Sigmoid colon (tissue), 7 donors: Measurements from ENCODE around the gene TBC1D20. TPM values are rescaled to one million over a fixed set of nuclear protein-coding genes. Genes with fewer than 3 reads are reported as not detected.
A peak's percentile ranks its signal among the peaks of the same experiment; 100 is the strongest.

Source experiments
- DNase-seq: peaks from one replicate; pipeline ENCODE4 v3.0.0-alpha.2; 2019
- H3K27ac ChIP-seq, 4 donors: fragments of 200-600 bp; sonication (generic); one replicate each; pipeline ENCODE4 v1.5.1; 2016 to 2019; ENCODE audit warnings: mild to moderate bottlenecking in 1 of 4
- H3K27me3 ChIP-seq, 3 donors: fragments of 200-600 bp; sonication (generic); one replicate each; pipeline ENCODE4 v1.5.1; 2019; ENCODE audit warnings: mild to moderate bottlenecking in 1 of 3
- H3K36me3 ChIP-seq, 4 donors: fragments of 200-600 bp; sonication (generic); one replicate each; pipeline ENCODE4 v1.5.1; 2016 to 2019
- H3K4me1 ChIP-seq, 4 donors: fragments of 200-600 bp; sonication (generic); one replicate each; pipeline ENCODE4 v1.5.1; 2017 to 2019
- H3K4me3 ChIP-seq, 4 donors: fragments of 200-600 bp; sonication (generic); one replicate each; pipeline ENCODE4 v1.5.1; 2017 to 2019; ENCODE audit warnings: mild to moderate bottlenecking in 2 of 4, moderate library complexity in 1 of 4
- H3K9me3 ChIP-seq, 4 donors: fragments of 200-600 bp in 3 of 4; sonication (generic) in 3 of 4; one replicate each; pipeline versions ENCODE4 v1.5.1 to v1.6.1; 2013 to 2019
- CTCF ChIP-seq, 4 experiments: fragments of 450-650 bp in 3 of 4; fragments of 200-600 bp in 1 of 4; IDR thresholded peaks; one replicate each; pipeline ENCODE4 v1.5.1; 2016 to 2019; ENCODE audit warnings: antibody characterized with exemption in 4 of 4, mild to moderate bottlenecking in 3 of 4, moderate library complexity in 2 of 4
- EP300 ChIP-seq, 4 donors: sonication (generic); formaldehyde crosslinking; IDR thresholded peaks; one replicate each; pipeline ENCODE4 v1.6.1; 2017; ENCODE audit warnings: antibody characterized with exemption in 4 of 4
- POLR2A ChIP-seq, 2 donors: fragments of 450-650 bp; IDR thresholded peaks; one replicate each; pipeline ENCODE4 v1.6.1; 2016; ENCODE audit warnings: antibody characterized with exemption in 2 of 2, mild to moderate bottlenecking in 2 of 2, moderate library complexity in 2 of 2
- POLR2AphosphoS5 ChIP-seq, 4 donors: sonication (generic); formaldehyde crosslinking; IDR thresholded peaks; one replicate each; pipeline ENCODE4 v1.6.1; 2017; ENCODE audit warnings: antibody characterized with exemption in 4 of 4
- WGBS, 2 donors: extraction: QIAGEN DNeasy Blood & Tissue Kit; methylation state at CpG; one replicate each; pipeline ENCODE4 v1.1.7; 2013; 5-methylcytosine and 5-hydroxymethylcytosine counted together
- intact Hi-C: fragments of 100-400 bp; cut with DNase I; formaldehyde crosslinking; loops from one replicate; pipeline ENCODE4 v1.15.1; 2023
- polyA plus RNA-seq, 3 donors: library from polyadenylated mRNA; stranded (reverse); fragments of 200-250 nt; gene quantifications; one replicate each; pipeline ENCODE4 v1.2.3, GENCODE V29; 2013
- total RNA-seq, 4 donors: library from RNA; depleted of rRNA; stranded (reverse); fragments of >200 nt; gene quantifications; one replicate each; pipeline ENCODE4 v1.1.0, GENCODE V29; 2016
- donor health status: healthy with polysubstance abuse.
- donor health status: Bipolar disorder and iron deficiency.
- donor health status: healthy.

The TBC1D20 gene
- total and polyA plus RNA-seq, 7 donors = 16.8 to 42.9 (median 32.6) TPM

- H3K27me3 ChIP-seq = no peaks in the 10 kb centered on the region
- no peak for DNase-seq
- H3K9me3 ChIP-seq = no peaks in the 10 kb centered on the region
- peaks cover 15 to 85% (median 45%) of the 10 kb centered on the region in 4 donors for H3K36me3 ChIP-seq
- 57 to 86% methylated on average over 48 of the region's 49 CpGs for WGBS, 2 donors
- intact Hi-C loops = no loop called here
- TF ChIP-seq POLR2AphosphoS5 (IDR thresholded peaks at IDR 0.05) = no peak
- no peak for TF ChIP-seq POLR2A (IDR thresholded peaks at IDR 0.05)
- TF ChIP-seq CTCF (IDR thresholded peaks at IDR 0.05) = no peak
- no peak for TF ChIP-seq EP300 (IDR thresholded peaks at IDR 0.05)
- no peak overlapping the region for H3K27ac ChIP-seq
- no peaks in the 10 kb centered on the region for H3K4me1 ChIP-seq
- H3K4me3 ChIP-seq = no peak overlapping the region
Measured at GRCh38 chr20:420721-421574, 41.4 kb downstream of the TBC1D20 start.

GRCh38 chr20:420166-420620, 42.1 kb downstream of the TBC1D20 start:
- Histone ChIP-seq H3K4me1 (no peaks in the 10 kb centered on the region), H3K9me3 (no peaks in the 10 kb centered on the region), H3K27ac (no peak overlapping the region), H3K27me3 (no peaks in the 10 kb centered on the region), H3K4me3 (no peak overlapping the region), H3K36me3 (peaks cover 15 to 89% (median 48%) of the 10 kb centered on the region in 4 donors)
- intact Hi-C loops = no loop called here
- 33 to 89% methylated on average over 20 of the region's 20 CpGs for WGBS, 2 donors
- no peak for TF ChIP-seq POLR2A (IDR thresholded peaks at IDR 0.05)
- TF ChIP-seq EP300 (IDR thresholded peaks at IDR 0.05) = no peak
- TF ChIP-seq CTCF (IDR thresholded peaks at IDR 0.05) = no peak
- no peak for TF ChIP-seq POLR2AphosphoS5 (IDR thresholded peaks at IDR 0.05)
- DNase-seq = no peak

GRCh38 chr20:419556-420165, 42.7 kb downstream of the TBC1D20 start:
- intact Hi-C loops = no loop called here
- H3K4me3 ChIP-seq = no peak overlapping the region
- H3K4me1 ChIP-seq = no peaks in the 10 kb centered on the region
- 23 to 75% methylated on average over 32 of the region's 32 CpGs for WGBS, 2 donors
- no peak for DNase-seq
- no peak overlapping the region for H3K27ac ChIP-seq
- H3K27me3 ChIP-seq = no peaks in the 10 kb centered on the region
- H3K9me3 ChIP-seq = no peaks in the 10 kb centered on the region
- no peak for TF ChIP-seq EP300 (IDR thresholded peaks at IDR 0.05)
- no peak for TF ChIP-seq POLR2A (IDR thresholded peaks at IDR 0.05)
- TF ChIP-seq POLR2AphosphoS5 (IDR thresholded peaks at IDR 0.05) = no peak
- TF ChIP-seq CTCF (IDR thresholded peaks at IDR 0.05) = peak in 1 of 4 experiments; percentile 11
- H3K36me3 ChIP-seq = peaks cover 15 to 84% (median 48%) of the 10 kb centered on the region in 4 donors

- no peaks in the 10 kb centered on the region for H3K9me3 ChIP-seq
- H3K4me1 ChIP-seq = no peaks in the 10 kb centered on the region
- WGBS, 2 donors = 87 to 93% methylated on average over 8 of the region's 8 CpGs
- intact Hi-C loops = no loop called here
- no peak overlapping the region for H3K4me3 ChIP-seq
- no peak for DNase-seq
- H3K27me3 ChIP-seq = no peaks in the 10 kb centered on the region
- H3K36me3 ChIP-seq = peaks cover 12 to 76% (median 46%) of the 10 kb centered on the region in 4 donors
- H3K27ac ChIP-seq = no peak overlapping the region
- TF ChIP-seq POLR2A (IDR thresholded peaks at IDR 0.05) (no peak), POLR2AphosphoS5 (IDR thresholded peaks at IDR 0.05) (no peak), CTCF (IDR thresholded peaks at IDR 0.05) (no peak), EP300 (IDR thresholded peaks at IDR 0.05) (no peak)
Measured at GRCh38 chr20:418858-419365, 43.4 kb downstream of the TBC1D20 start.
